CD4-positive, alpha-beta T cell treated with Interleukin-15 for 1 hour (primary cell): ENCODE data around the gene DHPS.

Source experiments
- DNase-seq: peaks from one replicate; pipeline ENCODE4 v3.0.0-alpha.2; 2020

Gene DHPS

GRCh38 chr19:12642506-12642905 is 39.2 kb downstream of the DHPS start:
- no peak for DNase-seq

DNA sequence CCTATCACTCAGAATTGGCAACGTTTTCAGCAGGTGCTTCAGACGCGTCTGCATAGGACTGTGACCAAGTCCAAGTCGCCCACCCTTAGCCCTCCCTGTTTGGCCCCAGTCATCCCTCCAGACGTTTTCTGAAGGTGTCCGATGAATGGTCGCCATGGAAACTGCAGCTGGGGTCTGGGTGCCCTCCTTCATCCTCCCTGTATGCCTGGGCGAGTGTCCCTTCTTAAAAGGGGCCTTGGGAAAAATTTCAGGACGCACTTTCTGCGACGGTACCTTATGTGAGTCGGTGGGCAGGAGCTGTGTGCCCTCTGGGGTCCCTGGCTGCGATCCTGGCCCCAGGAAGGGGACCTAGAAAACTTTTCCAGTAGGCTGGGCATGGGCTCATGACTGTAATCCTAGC is 40.2 kb downstream of the DHPS start:
- DNase-seq, result no peak

DNA sequence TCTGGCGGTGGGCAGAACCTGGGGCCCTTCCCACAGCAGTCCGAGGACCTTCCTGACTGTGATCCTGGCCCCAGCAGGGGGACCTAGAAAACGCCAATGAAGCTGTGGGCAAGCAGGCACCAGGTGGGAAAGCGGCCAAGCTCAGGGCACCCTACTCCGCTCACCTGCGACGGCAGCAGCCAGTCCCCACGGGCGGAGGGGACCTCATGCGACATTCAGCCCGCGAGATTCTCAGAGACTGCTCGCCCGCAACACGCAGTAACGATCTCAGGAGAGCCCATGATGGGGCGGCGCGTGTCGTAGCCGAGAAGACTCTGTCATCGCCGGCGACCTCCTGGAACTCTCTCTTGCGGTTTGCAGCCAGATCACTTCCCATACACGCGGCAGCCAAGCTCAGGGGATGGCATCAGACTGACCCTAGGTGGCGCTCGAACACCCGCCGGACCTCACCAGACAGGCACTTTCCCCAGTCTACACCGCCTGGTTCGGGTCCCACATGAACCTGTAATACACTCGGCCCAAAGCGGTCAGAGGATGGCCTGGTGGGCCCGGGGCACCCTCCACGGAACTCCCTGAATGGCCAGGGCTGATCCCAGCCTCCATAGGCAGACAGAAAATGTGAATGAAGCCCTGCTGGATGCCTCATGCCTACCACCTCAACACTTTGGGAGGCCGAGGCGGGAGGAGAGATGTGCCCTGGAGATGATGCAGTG is 41.6 kb downstream of the DHPS start:
- DNase-seq, result peak; percentile 90

DNA sequence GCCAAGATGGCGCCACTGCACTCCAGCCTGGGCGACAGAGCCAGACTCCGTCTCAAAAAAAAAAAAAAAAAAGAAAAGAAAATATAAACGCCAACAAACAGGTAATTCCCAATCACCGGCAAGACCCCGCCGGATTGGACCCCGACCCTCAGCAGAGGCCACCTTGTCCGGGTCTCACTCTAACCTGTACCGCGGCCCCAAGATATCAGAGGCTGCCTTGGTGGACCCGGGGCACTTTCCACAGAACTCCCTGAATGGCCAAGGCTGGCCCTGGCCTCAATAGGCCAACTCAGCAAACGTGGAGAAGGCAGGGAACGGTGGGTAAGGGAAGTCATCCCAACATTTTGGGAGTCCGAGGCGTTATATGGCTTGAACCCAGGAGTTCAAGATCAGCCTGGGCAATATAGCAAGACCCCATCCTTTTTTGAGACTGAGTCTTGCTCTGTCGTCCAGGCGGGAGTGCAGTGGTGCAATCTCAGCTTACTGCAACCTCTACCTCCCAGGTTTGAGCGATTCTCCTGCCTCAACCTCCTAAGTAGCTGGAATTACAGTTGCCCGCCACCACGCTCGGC is 43.0 kb downstream of the DHPS start:
- DNase-seq, result no peak

- DNase-seq, result no peak
Observed at GRCh38 chr19:12636631-12637030, 45.0 kb downstream of the DHPS start.

DNA sequence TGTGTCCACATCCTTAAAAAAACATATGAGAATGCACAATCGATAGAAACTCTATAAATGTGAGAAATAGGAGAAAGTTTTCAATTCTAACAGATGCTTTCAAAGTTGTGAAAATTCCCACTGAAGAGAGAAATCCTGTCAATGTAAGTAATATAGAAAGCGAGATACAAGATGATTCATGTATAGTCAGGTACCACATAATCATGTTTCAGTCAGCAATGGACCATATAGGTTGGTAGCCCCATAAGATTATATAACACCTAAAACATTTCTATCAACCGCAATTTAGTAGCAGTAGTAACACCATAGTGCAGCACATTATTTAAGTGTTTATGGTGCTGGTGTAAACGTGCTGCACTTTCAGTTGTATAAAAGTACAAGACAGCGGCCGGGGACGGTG is 52.5 kb downstream of the DHPS start:
- DNase-seq, result no peak

GRCh38 chr19:12628040-12629022 is 53.3 kb downstream of the DHPS start:
- DNase-seq, result no peak

DNA sequence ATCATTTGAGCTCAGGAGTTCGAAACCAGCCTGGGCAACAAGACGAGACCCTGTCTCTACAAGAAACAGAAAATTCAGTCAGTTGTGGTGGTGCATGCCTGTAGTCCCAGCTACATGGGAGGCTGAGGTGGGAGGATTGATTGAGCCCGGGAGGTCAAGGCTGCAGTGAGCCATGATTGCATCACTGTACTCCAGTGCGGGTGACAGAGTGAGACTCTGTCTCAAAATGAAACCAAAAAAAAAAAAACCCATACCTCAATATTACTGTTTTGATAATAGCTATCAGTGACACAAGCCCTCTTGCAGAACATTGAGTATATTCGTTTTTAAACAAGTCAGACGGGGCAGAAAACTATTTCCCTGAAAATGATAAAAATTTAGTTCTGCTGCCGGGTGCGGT is 54.7 kb downstream of the DHPS start:
- no peak for DNase-seq
